ENCODE results near the gene ASF1B.
"Not testable (repeated sequence)": the region's sequence is repeated elsewhere in the genome, so short reads cannot be mapped to it uniquely, and the experiment has no call there.

- not testable (repeated sequence) for TF ChIP-seq POLR2A (IDR thresholded peaks at IDR 0.05); POLR2AphosphoS5 (IDR thresholded peaks at IDR 0.05); EP300 (IDR thresholded peaks at IDR 0.05; ENCODE audit: low read depth)
- TF ChIP-seq, protein P1, sequence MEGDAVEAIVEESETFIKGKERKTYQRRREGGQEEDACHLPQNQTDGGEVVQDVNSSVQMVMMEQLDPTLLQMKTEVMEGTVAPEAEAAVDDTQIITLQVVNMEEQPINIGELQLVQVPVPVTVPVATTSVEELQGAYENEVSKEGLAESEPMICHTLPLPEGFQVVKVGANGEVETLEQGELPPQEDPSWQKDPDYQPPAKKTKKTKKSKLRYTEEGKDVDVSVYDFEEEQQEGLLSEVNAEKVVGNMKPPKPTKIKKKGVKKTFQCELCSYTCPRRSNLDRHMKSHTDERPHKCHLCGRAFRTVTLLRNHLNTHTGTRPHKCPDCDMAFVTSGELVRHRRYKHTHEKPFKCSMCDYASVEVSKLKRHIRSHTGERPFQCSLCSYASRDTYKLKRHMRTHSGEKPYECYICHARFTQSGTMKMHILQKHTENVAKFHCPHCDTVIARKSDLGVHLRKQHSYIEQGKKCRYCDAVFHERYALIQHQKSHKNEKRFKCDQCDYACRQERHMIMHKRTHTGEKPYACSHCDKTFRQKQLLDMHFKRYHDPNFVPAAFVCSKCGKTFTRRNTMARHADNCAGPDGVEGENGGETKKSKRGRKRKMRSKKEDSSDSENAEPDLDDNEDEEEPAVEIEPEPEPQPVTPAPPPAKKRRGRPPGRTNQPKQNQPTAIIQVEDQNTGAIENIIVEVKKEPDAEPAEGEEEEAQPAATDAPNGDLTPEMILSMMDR (IDR thresholded peaks at IDR 0.05), result not testable (repeated sequence)
Observed at GRCh38 chr19:14146169-14146568, 9.8 kb upstream of the ASF1B start.

All from transverse colon (tissue), 4 donors.